ENCODE data around the gene C2orf80.
"Not testable (repeated sequence)": the region's sequence is repeated elsewhere in the genome, so short reads cannot be mapped to it uniquely, and the experiment has no call there.

The C2orf80 gene

DNA sequence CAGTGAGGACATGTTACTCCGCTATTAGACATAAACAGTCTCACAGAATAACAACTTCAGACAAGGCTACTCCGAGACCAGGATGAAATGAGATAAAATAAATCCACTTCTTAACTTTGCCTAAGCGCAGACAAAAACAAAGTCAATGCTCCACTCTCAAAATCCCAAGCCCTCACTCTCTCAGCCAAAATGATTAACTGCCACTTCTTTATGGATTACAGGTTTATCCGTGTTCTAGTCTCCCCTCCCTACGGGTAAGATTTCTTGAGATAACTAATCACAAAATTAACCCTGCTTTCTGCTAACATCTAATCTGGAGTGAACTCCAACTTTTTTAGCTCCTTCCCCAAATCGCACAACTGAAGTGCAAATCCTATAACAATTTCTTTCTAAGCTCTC, 59.1 kb downstream of the C2orf80 start:
- no peak for DNase-seq

DNA sequence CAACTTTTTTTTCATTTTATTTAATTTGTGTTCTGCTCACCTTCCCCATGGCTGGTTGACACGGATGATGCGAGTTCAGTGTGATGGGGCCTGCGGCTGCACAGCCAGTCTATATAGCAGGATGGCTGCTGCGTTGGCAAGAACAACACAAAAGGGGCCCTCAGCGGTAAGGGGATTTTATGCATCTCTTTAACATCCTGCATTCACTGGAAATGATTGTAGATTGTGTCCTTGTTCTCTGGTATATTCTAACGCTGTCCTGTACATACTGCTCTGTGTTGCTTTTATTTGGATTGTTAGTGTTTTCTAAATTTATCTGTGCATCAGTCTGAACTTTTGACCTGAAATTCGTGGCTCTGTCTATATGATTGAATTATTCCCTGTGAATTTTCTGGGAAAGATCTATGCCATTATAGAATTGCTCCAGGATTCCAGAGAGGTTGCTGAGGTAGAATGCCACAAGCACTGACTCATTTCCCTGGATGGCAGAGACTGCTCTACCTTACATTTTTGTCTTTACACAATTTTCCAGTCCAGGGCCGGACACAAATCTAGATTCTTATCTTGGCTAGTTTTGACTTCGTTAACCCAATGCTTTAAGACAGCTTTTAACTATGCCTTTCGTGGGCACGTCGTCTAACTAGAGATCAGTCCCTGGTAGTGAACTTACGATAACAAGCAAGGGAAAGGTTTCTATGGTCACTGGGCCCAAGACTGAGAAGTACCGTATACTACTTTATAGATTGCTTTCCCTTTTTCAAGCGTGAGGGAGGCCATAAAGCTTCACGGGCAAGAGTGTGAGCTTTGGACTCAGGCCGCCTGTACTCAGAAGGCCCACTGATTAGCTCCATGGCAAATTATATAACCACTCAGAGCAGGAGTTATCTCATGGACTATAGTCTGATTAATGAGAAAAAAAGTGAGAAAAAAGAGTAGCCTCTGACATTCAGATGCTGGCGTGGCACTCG, 59.8 kb downstream of the C2orf80 start, which contains the start of gene CRYGC:
Gene CRYGC, minus strand, starts transcription at position 85 of the 968 bp plus-strand sequence. Its CDS starts 36 bp downstream, at position 49.
- no peak for DNase-seq

- no peak for DNase-seq
Measured at GRCh38 chr2:208128136-208128535, 61.7 kb downstream of the C2orf80 start.

- DNase-seq = no peak
Measured at GRCh38 chr2:208127090-208127489, 62.7 kb downstream of the C2orf80 start.

GRCh38 chr2:208125251-208125650, 64.6 kb downstream of the C2orf80 start:
- DNase-seq = no peak

GRCh38 chr2:208124013-208124715, 65.7 kb downstream of the C2orf80 start, which contains the start of gene CRYGD:
CRYGD (minus strand) TSS chr2:208124524; CDS start chr2:208124473, 51 bp downstream.
- DNase-seq = not testable (repeated sequence)

DNA sequence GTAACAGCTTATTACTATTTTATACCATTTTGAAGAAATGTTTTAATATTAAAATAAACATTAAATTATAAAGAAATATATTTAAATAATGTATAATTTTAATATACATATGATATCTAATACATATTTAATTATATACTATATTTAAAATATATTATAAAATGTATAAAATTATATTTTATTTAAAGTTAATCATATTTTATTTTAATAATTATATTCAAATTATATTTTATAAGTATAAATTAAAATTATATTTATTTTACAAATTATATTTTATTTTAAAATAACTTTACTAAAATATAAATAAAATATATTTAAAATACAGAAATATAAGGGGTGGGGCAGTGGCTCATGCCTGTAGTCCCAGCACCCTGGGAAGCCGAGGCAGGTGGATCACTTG, 67.6 kb downstream of the C2orf80 start:
- no peak for DNase-seq

DNA sequence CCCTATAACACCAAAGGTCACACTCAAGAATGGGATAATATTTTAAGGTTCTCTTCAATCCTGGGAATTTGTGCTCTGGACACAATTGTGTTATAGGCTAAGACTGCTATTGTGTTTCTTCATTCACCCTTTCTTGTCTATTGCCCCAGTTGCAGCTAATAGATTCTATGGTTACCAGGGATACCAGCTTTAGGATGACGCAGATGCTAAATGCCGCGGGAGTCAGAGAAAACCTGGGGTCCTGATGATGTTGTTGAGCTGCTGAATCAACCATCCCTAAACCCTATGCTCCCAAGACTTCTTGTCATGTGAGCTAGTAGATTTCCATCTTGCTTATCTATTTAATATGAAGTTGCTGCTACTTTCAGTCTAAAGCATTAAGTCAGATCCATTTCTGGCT, 70.9 kb downstream of the C2orf80 start:
- DNase-seq = no peak

DNA sequence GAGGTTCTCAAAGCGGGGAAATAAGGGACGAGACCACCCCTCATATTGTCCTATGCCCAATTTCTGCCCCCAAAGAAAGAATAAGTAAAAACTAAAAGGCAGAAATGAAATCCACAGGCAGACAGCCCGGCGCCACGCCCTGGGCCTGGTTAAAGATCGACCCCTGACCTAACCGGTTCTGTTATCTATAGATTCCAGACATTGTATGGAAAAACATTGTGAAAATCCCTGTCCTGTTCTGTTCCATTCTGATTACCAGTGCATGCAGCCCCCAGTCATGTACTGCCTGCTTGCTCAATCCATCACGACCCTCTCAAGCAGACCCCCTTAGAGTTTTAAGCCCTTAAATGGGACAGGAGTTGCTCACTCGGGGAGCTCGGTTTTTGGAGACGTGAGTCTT, 72.4 kb downstream of the C2orf80 start:
- not testable (repeated sequence) for DNase-seq

Measured in NCI-H524 treated with DMSO at 0.1 percent for 48 hours (cell line).